ENCODE data around the gene MPZL1.
"Not testable (repeated sequence)": the region's sequence is repeated elsewhere in the genome, so short reads cannot be mapped to it uniquely, and the experiment has no call there.

The MPZL1 gene

DNA sequence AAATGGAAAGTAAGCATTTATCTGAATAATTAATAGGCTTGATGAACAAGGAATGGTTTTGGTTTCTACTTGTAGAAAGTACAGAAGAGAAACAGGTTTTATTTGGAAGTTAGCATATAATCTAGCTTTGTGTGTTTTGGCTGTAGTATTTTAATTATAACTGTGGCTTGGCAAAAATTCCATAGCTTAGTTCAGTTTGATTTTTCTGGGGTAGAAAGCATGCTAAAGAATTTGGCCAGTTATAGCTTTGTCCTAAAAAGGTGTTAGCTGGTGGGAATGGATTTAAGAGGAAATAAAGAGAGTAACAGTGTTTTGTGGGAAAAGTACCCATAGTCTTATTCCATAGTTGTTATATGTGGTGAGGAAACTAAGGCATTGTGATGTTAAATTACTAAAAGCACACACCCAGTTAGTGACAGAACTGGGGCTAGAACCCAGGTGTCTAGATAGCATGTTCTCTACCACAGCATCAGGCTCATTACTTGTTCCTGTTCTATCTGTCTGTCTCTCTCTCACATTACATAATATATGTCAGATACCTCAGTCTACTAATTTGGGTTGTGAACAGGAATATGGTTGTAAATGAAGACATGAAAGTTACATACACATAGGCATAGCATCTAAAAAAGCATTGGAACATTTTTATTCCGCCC lies 55.0 kb downstream of the MPZL1 start:
- no peak for DNase-seq (ENCODE audit: low read depth, low spot score)

- DNase-seq (ENCODE audit: low read depth, low spot score) = no peak
These were observed 55.5 kb downstream of the MPZL1 start for GRCh38 chr1:167777269-167777650.

- DNase-seq (ENCODE audit: low read depth, low spot score) = no peak
These were observed 59.8 kb downstream of the MPZL1 start for GRCh38 chr1:167781558-167781957.

DNA sequence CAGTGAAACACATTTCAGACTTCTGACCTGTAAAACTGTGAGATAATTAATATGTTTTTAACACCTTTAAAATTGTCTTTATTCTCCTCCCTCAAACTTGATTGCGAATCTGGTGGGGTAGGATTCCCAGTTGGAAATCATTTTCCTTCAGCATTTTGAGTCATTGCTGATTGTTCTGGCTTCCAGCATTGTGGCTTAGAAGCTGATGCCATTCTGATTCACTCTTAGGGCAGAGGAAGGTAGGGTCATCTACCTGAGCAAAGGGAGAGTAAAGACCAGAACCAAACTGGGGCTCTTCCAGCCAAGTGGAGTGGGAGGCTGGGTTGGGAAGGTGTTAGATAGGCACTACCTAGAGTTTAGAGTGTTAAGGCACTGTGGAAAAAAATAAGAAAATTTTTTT lies 61.2 kb downstream of the MPZL1 start:
- DNase-seq (ENCODE audit: low read depth, low spot score) = no peak

GRCh38 chr1:167784876-167785550 lies 63.2 kb downstream of the MPZL1 start:
- no peak for DNase-seq (ENCODE audit: low read depth, low spot score)

DNA sequence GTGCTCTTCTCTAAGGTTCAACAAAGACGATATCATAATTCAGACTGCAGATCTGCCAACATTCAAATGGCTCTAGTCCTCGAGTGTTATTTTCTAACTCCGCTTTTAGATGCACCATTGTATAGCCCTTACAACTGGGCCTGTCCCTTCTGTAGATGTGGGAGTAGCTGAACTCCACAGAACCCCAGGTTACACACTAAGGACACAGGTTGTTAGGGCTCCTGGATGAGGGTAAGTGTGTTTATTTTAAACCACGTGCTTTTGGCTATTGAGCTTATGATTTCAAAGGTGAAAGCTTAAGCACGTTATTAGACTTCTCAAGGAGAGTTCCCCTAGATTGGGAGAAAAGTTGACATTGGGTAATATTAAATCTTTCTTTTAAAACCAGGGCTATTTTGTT lies 64.7 kb downstream of the MPZL1 start:
- no peak for DNase-seq (ENCODE audit: low read depth, low spot score)

- no peak for DNase-seq (ENCODE audit: low read depth, low spot score)
These were observed 67.7 kb downstream of the MPZL1 start for GRCh38 chr1:167789501-167789900.

DNA sequence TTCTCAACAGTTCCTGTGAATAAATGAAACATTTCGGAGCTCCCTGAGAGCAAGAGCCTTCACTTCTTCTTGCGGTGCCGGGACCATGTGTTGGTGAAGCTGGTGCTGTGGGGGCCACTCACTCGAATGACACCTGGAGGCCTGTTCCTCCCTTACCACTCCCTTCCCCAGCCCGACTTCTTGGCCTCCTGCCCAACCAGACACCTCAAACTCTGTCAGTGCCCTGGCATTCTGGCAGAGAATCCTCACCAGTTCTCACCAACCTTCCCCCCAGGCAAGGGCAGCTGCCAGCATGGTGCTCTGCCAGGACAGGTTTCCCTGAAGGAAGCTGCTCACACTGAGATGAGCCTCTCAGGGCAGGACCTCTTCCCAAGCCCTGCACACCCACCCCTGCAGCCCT lies 68.3 kb downstream of the MPZL1 start:
- DNase-seq (ENCODE audit: low read depth, low spot score) = no peak

DNA sequence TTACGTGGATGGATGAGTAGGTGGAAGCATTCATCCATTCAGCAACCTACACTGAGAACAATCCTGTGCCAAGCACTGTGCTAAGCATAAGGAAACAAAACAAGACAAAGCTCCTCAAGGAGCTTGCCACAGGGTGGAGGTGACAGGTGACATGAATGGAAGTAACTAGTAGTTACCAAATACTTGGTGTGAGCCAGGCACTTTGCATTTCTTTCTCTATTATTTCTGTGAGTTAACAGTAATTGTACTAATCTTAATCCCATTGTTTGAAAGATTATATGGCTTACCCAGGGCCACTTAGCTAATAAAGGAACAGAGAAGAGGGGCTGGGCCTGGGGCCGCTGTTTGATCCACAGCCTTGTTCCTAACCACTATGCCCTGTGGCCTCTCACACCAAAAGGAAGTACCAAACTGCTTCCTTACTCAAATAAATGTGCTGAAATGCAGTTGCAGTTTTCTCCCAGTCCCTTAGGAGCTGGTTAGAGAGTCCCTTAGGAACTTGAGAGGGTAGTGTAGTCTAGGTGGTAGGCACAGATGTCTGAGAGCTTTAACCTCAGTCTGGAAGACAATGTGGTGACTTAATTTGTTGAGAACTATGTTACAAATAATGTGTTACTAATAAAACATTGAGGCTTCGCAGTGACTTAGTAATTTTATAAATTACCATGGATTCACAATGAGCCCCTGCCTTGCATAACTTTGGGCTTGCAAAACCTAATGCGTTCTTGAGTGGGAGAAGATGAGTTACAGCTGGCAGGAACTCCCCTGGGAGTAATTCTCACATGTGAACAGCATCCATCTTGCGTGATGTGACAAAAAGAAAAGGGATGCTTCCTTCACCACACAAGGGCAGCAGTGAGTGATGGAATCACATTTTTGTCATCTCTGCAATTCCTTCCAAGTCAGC lies 69.8 kb downstream of the MPZL1 start:
- DNase-seq (ENCODE audit: low read depth, low spot score) = no peak

DNA sequence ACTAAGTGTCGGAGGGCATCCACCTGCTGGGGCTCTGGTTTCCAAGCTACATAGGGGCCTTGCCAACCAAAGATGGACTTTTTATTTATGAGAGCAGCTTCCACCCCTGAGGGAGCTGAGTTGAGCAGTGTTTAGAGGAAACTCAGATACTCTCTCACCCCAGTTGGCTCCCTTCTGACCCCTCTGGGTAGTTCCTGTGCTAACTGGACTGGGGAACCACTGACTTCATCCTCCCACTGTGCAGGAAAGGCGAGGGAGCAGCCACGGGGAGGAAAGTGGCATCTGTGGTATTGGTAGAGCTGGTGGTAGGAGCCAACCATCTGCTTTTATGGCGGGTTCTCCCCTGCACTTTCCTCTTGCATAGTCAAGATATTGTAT lies 70.4 kb downstream of the MPZL1 start:
- no peak for DNase-seq (ENCODE audit: low read depth, low spot score)

GRCh38 chr1:167794043-167794442 lies 72.3 kb downstream of the MPZL1 start:
- no peak for DNase-seq (ENCODE audit: low read depth, low spot score)

DNA sequence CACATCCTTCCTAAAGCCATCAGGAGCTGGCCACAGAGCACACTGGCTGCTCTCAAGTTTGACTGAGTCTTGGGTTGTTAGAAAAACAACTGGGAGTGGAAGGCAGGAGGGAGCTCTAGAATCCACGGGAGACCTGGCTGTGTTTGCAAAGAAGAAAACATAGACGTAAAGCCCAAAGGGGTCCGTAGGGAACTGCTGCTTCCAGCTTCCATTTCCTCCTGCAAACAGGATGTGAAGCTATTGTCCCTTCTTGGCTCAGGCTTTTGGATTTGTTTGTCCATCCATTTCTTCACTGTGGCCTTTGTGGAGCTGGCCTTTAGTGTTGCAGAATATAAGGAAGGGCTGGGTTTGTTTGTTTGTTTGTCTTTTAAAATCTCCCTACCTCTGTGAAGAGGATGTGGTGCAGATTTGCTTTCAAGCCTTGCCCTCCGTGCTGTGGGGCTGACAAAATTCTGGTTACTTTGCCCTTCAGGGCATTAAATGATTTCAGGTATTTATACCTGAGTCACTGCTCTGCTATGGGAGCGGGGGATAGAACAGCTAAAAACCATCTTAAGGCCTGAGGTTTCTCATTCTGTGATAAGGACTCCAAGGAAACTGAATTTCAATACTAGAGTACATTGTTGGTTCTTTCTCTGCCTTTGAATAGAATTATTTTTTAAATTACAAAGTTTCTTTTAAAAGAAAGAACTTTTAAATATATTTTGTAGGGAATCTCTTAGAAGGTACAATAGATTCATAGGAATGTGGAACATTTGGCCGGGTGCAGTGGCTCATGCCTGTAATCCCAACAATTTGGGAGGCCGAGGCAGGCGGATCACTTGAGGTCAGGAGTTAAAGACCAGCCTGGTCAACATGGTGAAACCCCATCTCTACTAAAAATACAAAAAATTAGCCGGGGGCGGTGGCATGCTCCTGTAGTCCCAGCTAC lies 74.3 kb downstream of the MPZL1 start:
- DNase-seq (ENCODE audit: low read depth, low spot score) = no peak

DNA sequence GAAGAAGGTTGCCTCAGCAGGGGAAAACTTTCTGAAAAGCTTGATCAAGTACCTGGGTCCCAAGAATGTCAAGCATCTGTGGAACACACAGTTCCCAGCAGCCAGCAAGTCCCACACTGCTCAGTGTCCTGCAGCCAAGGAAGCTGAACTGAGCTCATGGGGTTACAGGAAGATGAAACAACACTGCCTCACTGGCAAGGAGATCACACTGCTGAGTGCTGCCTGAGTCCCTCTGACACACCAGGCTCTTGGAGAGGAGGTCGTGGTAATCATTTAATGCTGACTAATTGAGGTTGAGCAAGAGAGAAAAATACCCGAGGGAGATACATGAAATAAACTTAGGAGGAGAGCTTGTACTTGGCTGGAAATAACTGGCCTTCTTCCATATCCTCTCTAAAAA lies 75.2 kb downstream of the MPZL1 start:
- no peak for DNase-seq (ENCODE audit: low read depth, low spot score)

GRCh38 chr1:167798952-167799351 lies 77.2 kb downstream of the MPZL1 start:
- no peak for DNase-seq (ENCODE audit: low read depth, low spot score)

DNA sequence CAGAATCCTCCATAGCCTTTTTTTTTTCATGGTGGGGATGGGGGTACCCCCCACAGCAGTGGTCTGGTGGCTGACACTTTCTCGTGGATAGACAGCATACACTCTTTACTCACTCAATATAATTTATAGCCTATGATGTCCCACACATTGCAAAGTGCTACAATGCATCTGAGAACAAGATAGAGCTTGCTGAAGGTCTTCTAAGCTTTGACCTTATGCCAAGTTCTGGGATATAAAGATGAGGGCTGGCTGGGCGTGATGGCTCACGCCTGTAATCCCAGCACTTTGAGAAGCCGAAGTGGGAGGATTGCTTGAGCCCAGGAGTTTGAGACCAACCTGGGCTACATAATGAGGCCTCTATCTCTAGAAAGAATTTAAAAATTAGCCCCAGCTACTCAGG lies 78.0 kb downstream of the MPZL1 start:
- no peak for DNase-seq (ENCODE audit: low read depth, low spot score)

GRCh38 chr1:167800251-167800650 lies 78.5 kb downstream of the MPZL1 start:
- no peak for DNase-seq (ENCODE audit: low read depth, low spot score)

GRCh38 chr1:167802235-167802634 lies 80.5 kb downstream of the MPZL1 start:
- DNase-seq (ENCODE audit: low read depth, low spot score) = no peak

GRCh38 chr1:167803358-167804207 lies 81.8 kb downstream of the MPZL1 start:
- DNase-seq (ENCODE audit: low read depth, low spot score) = peak; percentile 72

GRCh38 chr1:167805041-167805556 lies 83.3 kb downstream of the MPZL1 start:
- DNase-seq (ENCODE audit: low read depth, low spot score) = no peak

- not testable (repeated sequence) for DNase-seq (ENCODE audit: low read depth, low spot score)
These were observed 84.5 kb downstream of the MPZL1 start for GRCh38 chr1:167806235-167806634.

Data from activated CD4-positive, CD25-positive, alpha-beta regulatory T cell treated with anti-CD3 and anti-CD28 coated beads, Interleukin-2, amount 50 U/mL, for 16 hours (primary cell).